ENCODE results near the gene INHBA.

INHBA gene

GRCh38 chr7:41701068-41701941 is 1.6 kb downstream of the INHBA start:
- Histone ChIP-seq H3K9me3 (ENCODE audit: low read length) (no peaks in the 10 kb centered on the region), H4K20me1 (ENCODE audit: insufficient read depth, low read length) (no peaks in the 10 kb centered on the region), H3K9ac (ENCODE audit: low read length) (no peak overlapping the region), H3K4me3 (ENCODE audit: low read depth, low read length, poor library complexity, severe bottlenecking) (no peak overlapping the region), H3F3A (ENCODE audit: insufficient read depth, low read length) (no peaks in the 10 kb centered on the region), H3K4me1 (ENCODE audit: insufficient read depth, low read length, severe bottlenecking) (peaks cover 7% of the 10 kb centered on the region), H2AFZ (ENCODE audit: low read length) (no peak overlapping the region), H3K36me3 (ENCODE audit: insufficient read depth, low read length) (no peaks in the 10 kb centered on the region), H3K4me2 (ENCODE audit: low read length) (no peak overlapping the region), H3K9me2 (ENCODE audit: low read depth, low read length) (no peaks in the 10 kb centered on the region), H3K27me3 (ENCODE audit: insufficient read depth, low read length) (no peaks in the 10 kb centered on the region), H3K79me2 (ENCODE audit: insufficient read depth, low read length) (no peaks in the 10 kb centered on the region), H3K27ac (ENCODE audit: low read depth, low read length, poor library complexity, severe bottlenecking) (no peak overlapping the region)
- TF ChIP-seq CTCF (IDR thresholded peaks at IDR 0.05; ENCODE audit: low read length) (no peak), EZH2 (IDR thresholded peaks at IDR 0.05; ENCODE audit: borderline replicate concordance, low read length) (no peak)

DNA sequence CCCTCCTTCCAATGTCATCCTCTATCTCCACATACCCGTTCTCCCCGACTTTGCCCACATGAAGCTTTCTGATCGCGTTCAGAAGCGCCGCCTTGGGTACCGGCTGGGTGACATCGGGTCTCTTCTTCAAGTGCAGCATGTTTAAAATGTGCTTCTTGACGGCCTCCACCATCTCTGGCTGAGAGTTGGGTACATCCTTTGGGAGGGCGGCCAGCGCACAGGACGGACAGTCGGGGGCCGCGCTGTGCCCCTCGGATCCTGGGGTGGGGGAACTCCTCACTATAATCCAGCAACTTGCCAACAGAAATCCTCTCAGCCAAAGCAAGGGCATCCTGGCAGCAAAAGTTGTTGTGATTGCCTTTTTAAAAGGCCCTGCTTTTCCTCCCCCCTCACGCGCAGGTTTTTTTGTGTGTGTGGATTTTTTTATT is 2.8 kb downstream of the INHBA start:
- Histone ChIP-seq H3K9ac (ENCODE audit: low read length) (no peak overlapping the region), H3K4me2 (ENCODE audit: low read length) (no peak overlapping the region), H3K4me3 (ENCODE audit: low read depth, low read length, poor library complexity, severe bottlenecking) (no peak overlapping the region), H3K36me3 (ENCODE audit: insufficient read depth, low read length) (no peaks in the 10 kb centered on the region), H3K27me3 (ENCODE audit: insufficient read depth, low read length) (no peaks in the 10 kb centered on the region), H4K20me1 (ENCODE audit: insufficient read depth, low read length) (no peaks in the 10 kb centered on the region), H3F3A (ENCODE audit: insufficient read depth, low read length) (no peaks in the 10 kb centered on the region), H3K9me2 (ENCODE audit: low read depth, low read length) (no peaks in the 10 kb centered on the region), H3K9me3 (ENCODE audit: low read length) (no peaks in the 10 kb centered on the region), H2AFZ (ENCODE audit: low read length) (no peak overlapping the region), H3K27ac (ENCODE audit: low read depth, low read length, poor library complexity, severe bottlenecking) (no peak overlapping the region), H3K79me2 (ENCODE audit: insufficient read depth, low read length) (no peaks in the 10 kb centered on the region), H3K4me1 (ENCODE audit: insufficient read depth, low read length, severe bottlenecking) (no peaks in the 10 kb centered on the region)
- no peak for TF ChIP-seq EZH2 (IDR thresholded peaks at IDR 0.05; ENCODE audit: borderline replicate concordance, low read length)
- no peak for TF ChIP-seq CTCF (IDR thresholded peaks at IDR 0.05; ENCODE audit: low read length)

- H3K9ac ChIP-seq (ENCODE audit: low read length): no peak overlapping the region
- H3F3A ChIP-seq (ENCODE audit: insufficient read depth, low read length): no peaks in the 10 kb centered on the region
These were observed 3.4 kb downstream of the INHBA start for GRCh38 chr7:41699516-41699915.

More at GRCh38 chr7:41699516-41699915, 3.4 kb downstream of the INHBA start:
- Histone ChIP-seq H3K9me3 (ENCODE audit: low read length) (no peaks in the 10 kb centered on the region), H3K9me2 (ENCODE audit: low read depth, low read length) (no peaks in the 10 kb centered on the region), H3K4me1 (ENCODE audit: insufficient read depth, low read length, severe bottlenecking) (no peaks in the 10 kb centered on the region), H3K27me3 (ENCODE audit: insufficient read depth, low read length) (no peaks in the 10 kb centered on the region), H3K36me3 (ENCODE audit: insufficient read depth, low read length) (no peaks in the 10 kb centered on the region), H2AFZ (ENCODE audit: low read length) (no peak overlapping the region), H3K4me2 (ENCODE audit: low read length) (no peak overlapping the region), H3K4me3 (ENCODE audit: low read depth, low read length, poor library complexity, severe bottlenecking) (no peak overlapping the region), H4K20me1 (ENCODE audit: insufficient read depth, low read length) (no peaks in the 10 kb centered on the region), H3K79me2 (ENCODE audit: insufficient read depth, low read length) (no peaks in the 10 kb centered on the region), H3K27ac (ENCODE audit: low read depth, low read length, poor library complexity, severe bottlenecking) (no peak overlapping the region)
- TF ChIP-seq EZH2 (IDR thresholded peaks at IDR 0.05; ENCODE audit: borderline replicate concordance, low read length): no peak
- TF ChIP-seq CTCF (IDR thresholded peaks at IDR 0.05; ENCODE audit: low read length): no peak
